A549 (cell line): Measurements from ENCODE around the gene RAD9A. TPM values are rescaled to one million over a fixed set of nuclear protein-coding genes. Genes with fewer than 3 reads are reported as not detected.
A peak's percentile ranks its signal among the peaks of the same experiment; 100 is the strongest.

Experiments used
- ATAC-seq, 2 experiments: fragments of 200-7000 bp in 1 of 2; fragments of >200 bp in 1 of 2; cut with Nextera tagmentation in 1 of 2; cut with Tn5 transposase in 1 of 2; 3 replicates each; pipeline versions ENCODE4 v1.8.0 to v1.9.1; 2018 to 2020; ENCODE audit warnings: mild to moderate bottlenecking in 1 of 2, moderate library complexity in 1 of 2
- CTCF ChIA-PET: fragments of 300-600 bp; sonication (Branson Sonifier 250); formaldehyde crosslinking; extraction: SDS; loops from one replicate; lab custom pipeline; 2021; ENCODE audit warnings: antibody characterized with exemption, inconsistent platforms; lab: Yijun Ruan, JAX
- POLR2A ChIA-PET: fragments of 350-600 bp; formaldehyde crosslinking; extraction: SDS; loops from one replicate; lab custom pipeline; 2021; ENCODE audit warnings: antibody characterized with exemption, inconsistent platforms; lab: Yijun Ruan, JAX
- DNase-seq, 2 experiments: peaks; one replicate each; pipeline versions ENCODE4 v3.0.0 to v3.0.0-alpha.2; 2011 to 2016; ENCODE audit warnings: low read depth in 1 of 2, low spot score in 1 of 2
- FAIRE-seq: peaks from 2 replicates; lab custom pipeline; 2011; peaks lifted over from hg19 to GRCh38; lab: Jason Lieb, UNC
- H3K27ac ChIP-seq, 2 experiments: fragments of >200 bp; sonication (Bioruptor Twin); formaldehyde crosslinking; 3 replicates each; pipeline ENCODE4 v1.5.1; 2016 to 2017
- H3K4me1 ChIP-seq: fragments of >200 bp; sonication (Bioruptor Twin); formaldehyde crosslinking; 3 replicates; pipeline ENCODE4 v1.6.1; 2016
- H3K4me2 ChIP-seq: fragments of >200 bp; sonication (Bioruptor Twin); formaldehyde crosslinking; 3 replicates; pipeline ENCODE4 v1.6.1; 2016
- H3K4me3 ChIP-seq: fragments of >200 bp; sonication (Bioruptor Twin); formaldehyde crosslinking; 3 replicates; pipeline ENCODE4 v1.5.1; 2016
- H3K9me3 ChIP-seq: fragments of >200 bp; sonication (Bioruptor Twin); formaldehyde crosslinking; 3 replicates; pipeline ENCODE4 v1.6.1; 2016
- BHLHE40 ChIP-seq: IDR thresholded peaks from 2 replicates; pipeline ENCODE4 v1.6.1; 2012; ENCODE audit warnings: low read depth, low read length, inconsistent platforms
- CEBPB ChIP-seq, 2 experiments: fragments of >200 bp in 1 of 2; sonication (Bioruptor Twin) in 1 of 2; formaldehyde crosslinking in 1 of 2; IDR thresholded peaks; 2 replicates each; pipeline ENCODE4 v1.6.1; 2012 to 2016
- EHMT2 ChIP-seq: fragments of 200-600 bp; sonication (generic); IDR thresholded peaks from 2 replicates; pipeline ENCODE4 v1.6.1; 2016; ENCODE audit warnings: antibody characterized with exemption, low read depth, mild to moderate bottlenecking, moderate library complexity
- EP300 ChIP-seq, 2 experiments: fragments of >200 bp; sonication (Bioruptor Twin); formaldehyde crosslinking; IDR thresholded peaks; 2 replicates in 1 of 2; 3 replicates in 1 of 2; pipeline ENCODE4 v1.6.1; 2016 to 2017
- ESRRA ChIP-seq: fragments of 150-350 bp; IDR thresholded peaks from 2 replicates; pipeline ENCODE4 v1.6.1; 2014; ENCODE audit warnings: mild to moderate bottlenecking, low read length, borderline replicate concordance
- FOSL2 ChIP-seq, 2 experiments: fragments of 450-650 bp in 1 of 2; fragments of >200 bp in 1 of 2; sonication (Bioruptor Twin) in 1 of 2; formaldehyde crosslinking; IDR thresholded peaks; 2 replicates each; pipeline versions ENCODE4 v1.5.0 to v1.6.1; 2016 to 2020; ENCODE audit warnings: mild to moderate bottlenecking in 1 of 2, moderate library complexity in 1 of 2
- FOXS1 ChIP-seq: fragments of 250-450 bp; sonication (Bioruptor Pico); IDR thresholded peaks from 2 replicates; pipeline ENCODE4 v1.5.0; 2020; ENCODE audit warnings: mild to moderate bottlenecking, moderate library complexity
- HEYL ChIP-seq: fragments of 250-450 bp; sonication (Bioruptor Pico); IDR thresholded peaks from 2 replicates; pipeline ENCODE4 v1.8.0; 2021; ENCODE audit warnings: mild to moderate bottlenecking, moderate library complexity
- HOXB5 ChIP-seq: fragments of 250-450 bp; sonication (Bioruptor Pico); IDR thresholded peaks from 2 replicates; pipeline ENCODE4 v1.5.0; 2020; ENCODE audit warnings: mild to moderate bottlenecking, moderate library complexity
- JUN ChIP-seq, 2 experiments: fragments of >200 bp; sonication (Bioruptor Twin); formaldehyde crosslinking; IDR thresholded peaks; 2 replicates in 1 of 2; 3 replicates in 1 of 2; pipeline ENCODE4 v1.6.1; 2016 to 2017
- JUNB ChIP-seq: fragments of >200 bp; sonication (Bioruptor Twin); formaldehyde crosslinking; IDR thresholded peaks from 2 replicates; pipeline ENCODE4 v1.6.1; 2016
- KDM1A ChIP-seq: fragments of 200-600 bp; sonication (generic); IDR thresholded peaks from 2 replicates; pipeline ENCODE4 v1.6.1; 2016; ENCODE audit warnings: low read depth, mild to moderate bottlenecking
- MAFK ChIP-seq: fragments of 450-650 bp; IDR thresholded peaks from 2 replicates; pipeline ENCODE4 v1.6.1; 2014; ENCODE audit not compliant: partially characterized antibody
- MAZ ChIP-seq: fragments of 150-350 bp; IDR thresholded peaks from 2 replicates; pipeline ENCODE4 v1.6.1; 2014; ENCODE audit warnings: antibody characterized with exemption, low read depth, low read length, borderline replicate concordance
- NPAS2 ChIP-seq: fragments of 250-450 bp; sonication (Bioruptor Pico); IDR thresholded peaks from 2 replicates; pipeline ENCODE4 v1.8.0; 2022; ENCODE audit warnings: mild to moderate bottlenecking, moderate library complexity, borderline replicate concordance
- POLR2A ChIP-seq: IDR thresholded peaks from 2 replicates; pipeline ENCODE4 v1.6.1; 2012; ENCODE audit warnings: mild to moderate bottlenecking, low read length
- RAD21 ChIP-seq, 2 experiments: fragments of >200 bp in 1 of 2; sonication (Bioruptor Twin) in 1 of 2; formaldehyde crosslinking in 1 of 2; IDR thresholded peaks in 1 of 2; conservative IDR thresholded peaks in 1 of 2; 2 replicates in 1 of 2; 3 replicates in 1 of 2; pipeline ENCODE4 v1.6.1; 2012 to 2018; ENCODE audit warnings: inconsistent platforms in 1 of 2
- RNF2 ChIP-seq: fragments of 200-600 bp; sonication (generic); IDR thresholded peaks from 2 replicates; pipeline ENCODE4 v1.6.1; 2016; ENCODE audit warnings: low read depth, mild to moderate bottlenecking, antibody characterized with exemption, moderate library complexity, borderline replicate concordance
- SMC3 ChIP-seq: fragments of >200 bp; sonication (Bioruptor Twin); formaldehyde crosslinking; IDR thresholded peaks from 3 replicates; pipeline ENCODE4 v1.6.1; 2018; ENCODE audit warnings: inconsistent platforms
- ZC3H11A ChIP-seq: fragments of 450-650 bp; IDR thresholded peaks from 2 replicates; pipeline ENCODE4 v1.6.1; 2014; ENCODE audit warnings: antibody characterized with exemption, mild to moderate bottlenecking
- ZFP36 ChIP-seq: fragments of 450-650 bp; IDR thresholded peaks from 2 replicates; pipeline ENCODE4 v1.6.1; 2014; ENCODE audit warnings: borderline replicate concordance; ENCODE audit not compliant: partially characterized antibody
- WGBS: methylation state at CpG from one replicate; pipeline ENCODE4 v1.1.6; 2017; ENCODE audit errors: missing lambda C conversion rate; 5-methylcytosine and 5-hydroxymethylcytosine counted together
- polyA plus RNA-seq, 4 experiments: library from polyadenylated mRNA; depleted of rRNA in 3 of 4; stranded (reverse); fragments of >200 nt; fragmentation: RNase III in 1 of 4; extraction: RNeasy Plus Mini Kit Qiagen cat#74134 plus additional on column Dnase treatment in 1 of 4; gene quantifications; 2 replicates in 3 of 4; 3 replicates in 1 of 4; pipeline ENCODE4 v1.2.3, GENCODE V29; 2011 to 2017
- TF ChIP-seq, protein P1 (sequence below): fragments of >200 bp; sonication (Bioruptor Twin); formaldehyde crosslinking; IDR thresholded peaks from 3 replicates; pipeline ENCODE4 v1.5.1; 2016

RAD9A gene
- polyA plus RNA-seq, 2 of the 4 experiments (the other 2 are of a cell fraction): 19.0 to 43.7 TPM

DNA sequence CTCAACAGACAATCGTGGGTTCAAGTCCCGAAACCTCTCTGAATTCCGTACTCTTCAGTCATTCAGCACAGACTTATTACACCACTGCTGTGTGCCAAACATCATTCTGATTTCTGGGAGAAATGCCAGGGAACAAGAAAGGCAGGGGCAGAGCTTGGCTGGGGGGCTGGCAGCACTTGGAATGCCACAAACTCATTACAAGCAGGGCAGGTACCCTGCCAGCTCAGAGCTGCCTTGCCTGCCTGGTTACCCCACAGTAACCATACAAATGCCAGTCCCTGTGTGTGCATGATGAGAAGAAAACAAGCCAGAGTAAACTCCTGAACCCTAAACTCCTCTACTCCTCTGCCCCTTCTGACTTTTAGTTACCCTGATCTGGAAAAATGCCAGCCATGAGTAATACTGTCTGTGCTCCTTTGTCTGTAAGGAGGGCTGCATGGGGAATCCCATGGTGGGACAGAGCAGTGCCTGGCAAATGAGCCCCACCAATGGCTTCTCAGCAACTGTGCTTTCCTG lies 6.9 kb upstream of the RAD9A start:
- CTCF ChIA-PET: interaction anchor here (0.6 to 46.2 kb wide), 8 partner anchors 4 to 122 kb away, joined by 3 to 1913 read pairs (median 146); partner anchors contain the start of genes CLCF1, POLD4, PPP1CA and RAD9A
- ATAC-seq: peak; percentile 13 to 59; a peak in 5 of 6 replicates
- H3K4me2 ChIP-seq: peak overlapping the region; percentile 67
- H3K4me1 ChIP-seq: peaks cover 58% of the 10 kb centered on the region
- FAIRE-seq: no peak
- no peaks in the 10 kb centered on the region for H3K9me3 ChIP-seq
- TF ChIP-seq EHMT2: no peak
- TF ChIP-seq HOXB5 (CRISPR knock-in tag): no peak
- TF ChIP-seq CEBPB (IDR thresholded peaks at IDR 0.05): 0 out of 4 replicates have a peak, but pooled peaks of 1 of the 2 experiments have one; percentile 5
- TF ChIP-seq ESRRA: no peak
- no peak for TF ChIP-seq FOSL2 (IDR thresholded peaks at IDR 0.05)
- TF ChIP-seq FOSL2 (CRISPR knock-in tag; IDR thresholded peaks at IDR 0.05): peak; percentile 26; the same call in 1 of the 2 replicates
- TF ChIP-seq RNF2: no peak
- no peak; a peak in 1 of 5 replicates for TF ChIP-seq JUN (IDR thresholded peaks at IDR 0.05)
- no peak for TF ChIP-seq MAFK
- TF ChIP-seq ZFP36: no peak
- TF ChIP-seq, all 56 proteins: peak for 2
- POLR2A ChIA-PET: interaction anchor here (0.6 to 7.7 kb wide), 3 partner anchors 11 to 39 kb away, joined by 3 to 129 read pairs (median 5); partner anchors contain the start of gene POLD4
- no peak overlapping the region for H3K4me3 ChIP-seq
- peak overlapping the region; percentile 72 to 86 for H3K27ac ChIP-seq
- 23% methylated on average over 3 of the region's 3 CpGs for WGBS
- peak in 1 of 2 experiments; percentile 77 for DNase-seq

DNA sequence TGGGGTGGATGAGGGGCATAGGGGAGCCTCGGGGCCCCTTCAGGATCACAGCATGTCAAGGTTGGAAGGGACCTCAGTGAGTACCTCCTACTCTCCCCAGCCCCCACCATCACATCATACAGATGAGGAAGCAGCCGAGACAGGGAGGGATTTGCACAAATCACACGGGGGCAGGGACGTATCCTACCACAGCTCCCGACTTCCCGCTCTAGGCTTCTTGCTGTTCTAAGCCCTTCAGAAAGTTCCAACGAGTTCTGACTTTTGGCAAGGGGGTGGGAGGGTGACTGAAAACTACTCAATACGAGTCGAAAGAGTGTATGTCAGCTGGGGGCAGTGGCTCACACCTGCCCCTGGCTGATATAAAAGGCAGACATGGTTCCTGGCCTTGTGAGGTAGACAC lies 4.7 kb upstream of the RAD9A start:
- Histone ChIP-seq H3K4me2 (no peak overlapping the region), H3K9me3 (no peaks in the 10 kb centered on the region), H3K27ac (peak overlapping the region in 1 of 2 experiments; percentile 62; a peak in 3 of 6 replicates), H3K4me1 (peaks cover 43% of the 10 kb centered on the region), H3K4me3 (no peak overlapping the region)
- ChIA-PET CTCF (interaction anchor here (1.3 to 46.2 kb wide), 5 partner anchors 5 to 69 kb away, joined by 3 to 1913 read pairs (median 626); partner anchors contain the start of genes CLCF1, POLD4, PPP1CA and RAD9A), POLR2A (interaction anchor here (0.6 kb wide), 1 partner anchor 121 kb away, joined by 3 read pairs; the partner anchor contains the start of gene CDK2AP2)
- no peak for ATAC-seq
- 67% methylated on average over 9 of the region's 9 CpGs for WGBS
- no peak for TF ChIP-seq JUNB
- TF ChIP-seq HEYL: no peak
- no peak for FAIRE-seq
- no peak for DNase-seq

DNA sequence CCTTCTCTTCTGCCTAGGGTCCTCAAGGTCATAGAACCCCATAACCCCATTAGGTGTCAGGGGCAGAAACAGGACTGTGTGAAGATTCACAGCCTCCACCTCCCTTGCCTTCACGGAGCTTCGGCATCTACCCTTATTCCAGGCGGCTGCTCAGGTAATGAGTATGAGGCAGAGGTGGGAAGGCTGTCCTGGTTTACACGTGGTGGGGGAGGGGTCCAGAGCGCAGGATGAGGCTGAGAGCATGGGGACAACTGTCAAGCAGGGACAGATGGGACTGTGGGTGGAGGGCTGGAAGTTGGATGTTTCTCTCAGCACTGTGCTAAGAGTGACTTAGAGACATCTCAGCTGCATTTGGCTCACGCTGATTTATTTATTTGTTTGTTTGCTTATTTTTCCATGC lies 4.3 kb upstream of the RAD9A start:
- DNase-seq: no peak
- CTCF ChIA-PET: interaction anchor here (1.3 to 46.2 kb wide), 5 partner anchors 5 to 68 kb away, joined by 3 to 1913 read pairs (median 626); partner anchors contain the start of genes CLCF1, POLD4, PPP1CA and RAD9A
- WGBS: 81% methylated on average over 6 of the region's 6 CpGs
- Histone ChIP-seq H3K4me1 (peaks cover 41% of the 10 kb centered on the region), H3K4me2 (no peak overlapping the region), H3K27ac (peak overlapping the region in 1 of 2 experiments; percentile 62; a peak in 3 of 6 replicates), H3K9me3 (no peaks in the 10 kb centered on the region), H3K4me3 (no peak overlapping the region)
- no peak for FAIRE-seq
- TF ChIP-seq MAZ: no peak
- TF ChIP-seq EHMT2: no peak
- TF ChIP-seq RAD21 (conservative IDR thresholded peaks at IDR 0.05 in 1 of 2, IDR thresholded peaks at IDR 0.05 in 1 of 2): no peak
- no peak for TF ChIP-seq FOXS1
- no peak for TF ChIP-seq BHLHE40
- no peak for TF ChIP-seq EP300 (IDR thresholded peaks at IDR 0.05)
- no peak for TF ChIP-seq FOSL2 (IDR thresholded peaks at IDR 0.05)
- TF ChIP-seq FOSL2 (CRISPR knock-in tag; IDR thresholded peaks at IDR 0.05): no peak
- TF ChIP-seq POLR2A: no peak
- POLR2A ChIA-PET: no interaction called here
- ATAC-seq: no peak

DNA sequence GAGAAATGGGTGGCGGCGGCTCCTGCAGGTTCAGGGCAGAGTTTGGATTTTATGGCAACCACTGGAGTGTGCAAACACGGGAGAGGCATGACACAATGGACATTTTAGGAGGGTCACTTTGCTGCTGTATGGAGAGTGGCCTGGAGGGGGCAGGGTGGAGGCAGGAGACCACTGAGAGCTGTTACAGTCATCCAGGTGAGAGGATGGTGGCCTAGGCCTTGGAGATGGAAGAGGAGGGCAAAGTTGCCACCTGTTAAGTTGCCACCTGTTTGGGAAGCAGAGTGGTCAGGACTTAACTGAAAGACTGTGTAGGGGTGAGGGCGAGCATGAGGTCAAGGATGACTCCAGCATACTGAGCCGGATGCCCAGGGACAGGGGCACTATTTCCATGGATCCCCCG lies 2.3 kb upstream of the RAD9A start:
- TF ChIP-seq, protein P1, sequence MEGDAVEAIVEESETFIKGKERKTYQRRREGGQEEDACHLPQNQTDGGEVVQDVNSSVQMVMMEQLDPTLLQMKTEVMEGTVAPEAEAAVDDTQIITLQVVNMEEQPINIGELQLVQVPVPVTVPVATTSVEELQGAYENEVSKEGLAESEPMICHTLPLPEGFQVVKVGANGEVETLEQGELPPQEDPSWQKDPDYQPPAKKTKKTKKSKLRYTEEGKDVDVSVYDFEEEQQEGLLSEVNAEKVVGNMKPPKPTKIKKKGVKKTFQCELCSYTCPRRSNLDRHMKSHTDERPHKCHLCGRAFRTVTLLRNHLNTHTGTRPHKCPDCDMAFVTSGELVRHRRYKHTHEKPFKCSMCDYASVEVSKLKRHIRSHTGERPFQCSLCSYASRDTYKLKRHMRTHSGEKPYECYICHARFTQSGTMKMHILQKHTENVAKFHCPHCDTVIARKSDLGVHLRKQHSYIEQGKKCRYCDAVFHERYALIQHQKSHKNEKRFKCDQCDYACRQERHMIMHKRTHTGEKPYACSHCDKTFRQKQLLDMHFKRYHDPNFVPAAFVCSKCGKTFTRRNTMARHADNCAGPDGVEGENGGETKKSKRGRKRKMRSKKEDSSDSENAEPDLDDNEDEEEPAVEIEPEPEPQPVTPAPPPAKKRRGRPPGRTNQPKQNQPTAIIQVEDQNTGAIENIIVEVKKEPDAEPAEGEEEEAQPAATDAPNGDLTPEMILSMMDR: peak; percentile 47
- TF ChIP-seq KDM1A: no peak
- no peak for TF ChIP-seq NPAS2 (CRISPR knock-in tag)
- peak; percentile 46; a peak in 4 of 5 replicates for TF ChIP-seq RAD21 (conservative IDR thresholded peaks at IDR 0.05 in 1 of 2, IDR thresholded peaks at IDR 0.05 in 1 of 2)
- TF ChIP-seq SMC3: peak; percentile 41; the same call in 2 of the 3 replicates
- TF ChIP-seq CEBPB (IDR thresholded peaks at IDR 0.05): no peak
- no peak for TF ChIP-seq ZC3H11A
- TF ChIP-seq, all 56 proteins: peak for 3
- FAIRE-seq (no peak), DNase-seq (peak; percentile 59 to 75), ATAC-seq (peak; percentile 43 to 45; a peak in 4 of 6 replicates)
- Histone ChIP-seq H3K4me1 (peaks cover 35% of the 10 kb centered on the region), H3K9me3 (no peaks in the 10 kb centered on the region), H3K4me3 (no peak overlapping the region), H3K4me2 (no peak overlapping the region), H3K27ac (peak overlapping the region in 1 of 2 experiments; percentile 28; a peak in 1 of 6 replicates)
- ChIA-PET CTCF (interaction anchor here (0.6 to 46.2 kb wide), 11 partner anchors 3 to 128 kb away, joined by 3 to 1913 read pairs (median 3); partner anchors contain the start of genes CLCF1, POLD4, PPP1CA and RAD9A), POLR2A (interaction anchor here (0.9 kb wide), 1 partner anchor 35 kb away, joined by 3 read pairs; no protein-coding TSS in a partner anchor)
- 80% methylated on average over 6 of the region's 6 CpGs for WGBS
